Activated naive CD4-positive, alpha-beta T cell treated with anti-CD3 and anti-CD28 coated beads, Interleukin-2, amount 50 U/mL, for 24 hours (primary cell): ENCODE results near the gene CCDC159.
A peak's percentile ranks its signal among the peaks of the same experiment; 100 is the strongest.
"Not testable (repeated sequence)": the region's sequence is repeated elsewhere in the genome, so short reads cannot be mapped to it uniquely, and the experiment has no call there.

Source experiments
- H3K27ac Mint-ChIP-seq: one replicate; pipeline ENCODE4 v1.8.0; 2021; ENCODE audit warnings: mild to moderate bottlenecking, mixed read lengths
- H3K27me3 Mint-ChIP-seq: one replicate; pipeline ENCODE4 v1.8.0; 2021; ENCODE audit warnings: mixed read lengths
- H3K36me3 Mint-ChIP-seq: one replicate; pipeline ENCODE4 v1.8.0; 2021; ENCODE audit warnings: mixed read lengths
- H3K4me1 Mint-ChIP-seq: one replicate; pipeline ENCODE4 v1.8.0; 2021; ENCODE audit warnings: mixed read lengths
- H3K4me3 Mint-ChIP-seq: one replicate; pipeline ENCODE4 v1.8.0; 2021; ENCODE audit warnings: mild to moderate bottlenecking, mixed read lengths
- H3K9me3 Mint-ChIP-seq: one replicate; pipeline ENCODE4 v1.8.0; 2021; ENCODE audit warnings: mixed read lengths

CCDC159 gene

DNA sequence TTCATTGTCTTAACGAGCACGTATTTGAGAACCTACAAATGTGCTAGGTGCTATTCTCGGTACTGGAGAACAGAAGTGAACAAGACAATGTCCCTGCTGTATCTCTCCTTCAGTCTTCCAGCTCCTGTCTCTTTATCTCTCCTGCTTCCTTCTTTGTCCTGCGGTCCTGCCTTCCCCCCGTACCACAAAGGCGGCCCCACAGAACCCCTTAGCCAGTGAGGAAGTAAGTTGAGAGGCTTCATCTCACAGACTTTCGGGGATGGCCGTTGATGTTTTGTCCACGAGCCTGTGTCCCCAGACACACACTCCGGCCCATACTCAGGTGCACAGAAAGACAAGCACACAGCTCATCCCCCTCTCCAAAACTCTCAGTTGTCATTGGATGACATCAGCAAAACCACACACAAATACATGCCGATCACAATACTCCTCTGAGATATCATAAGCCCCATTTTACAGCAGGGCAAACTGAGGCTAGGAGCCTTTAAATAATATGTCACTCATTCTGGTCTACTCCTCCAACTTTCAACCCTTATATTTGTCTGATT, 27.6 kb downstream of the CCDC159 start:
- Mint-ChIP-seq H3K4me1 (peaks cover 35% of the 10 kb centered on the region), H3K27ac (no peak overlapping the region), H3K9me3 (no peaks in the 10 kb centered on the region), H3K27me3 (no peaks in the 10 kb centered on the region), H3K4me3 (no peak overlapping the region), H3K36me3 (peaks cover 24% of the 10 kb centered on the region)

DNA sequence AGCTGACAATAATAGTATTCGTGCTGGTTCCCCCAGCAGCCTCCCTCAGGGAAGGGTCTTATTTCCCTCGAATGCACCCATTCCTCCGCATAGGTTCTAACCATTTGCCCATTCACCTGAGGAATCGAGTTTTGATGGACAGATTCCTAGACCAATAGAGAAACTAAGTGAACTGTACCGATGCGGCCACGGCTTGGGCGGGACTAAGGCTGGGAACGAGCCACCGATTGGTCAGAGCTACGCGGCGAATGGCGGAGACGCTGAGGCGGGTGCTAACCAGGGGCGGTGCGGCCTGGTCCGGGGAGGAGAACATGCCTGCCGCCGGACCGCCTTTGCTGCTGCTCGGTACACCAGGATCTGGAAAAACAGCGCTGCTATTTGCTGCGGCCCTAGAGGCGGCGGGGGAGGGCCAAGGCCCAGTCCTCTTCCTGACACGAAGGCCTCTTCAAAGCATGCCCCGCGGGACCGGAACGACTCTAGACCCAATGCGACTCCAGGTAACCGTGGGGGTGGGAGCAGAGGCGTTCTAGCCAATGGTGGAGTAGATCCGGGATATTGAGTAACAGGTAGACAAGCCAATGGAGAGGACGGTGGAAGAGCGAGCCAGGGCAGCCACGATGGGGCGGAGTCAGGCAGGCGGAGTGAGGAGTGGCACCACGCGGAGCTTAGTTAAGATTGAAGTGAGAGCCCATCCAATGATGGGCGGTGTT, 28.3 kb downstream of the CCDC159 start, which contains the start of gene SWSAP1:
SWSAP1 (plus strand) TSS at position 234 of the 710 bp plus-strand sequence; CDS start at position 249, 15 bp downstream.
- Mint-ChIP-seq H3K27me3 (no peaks in the 10 kb centered on the region), H3K36me3 (peaks cover 19% of the 10 kb centered on the region), H3K27ac (no peak within 1 kb of the TSS), H3K4me3 (no peak within 1 kb of the TSS), H3K4me1 (peaks cover 35% of the 10 kb centered on the region), H3K9me3 (no peaks in the 10 kb centered on the region)

DNA sequence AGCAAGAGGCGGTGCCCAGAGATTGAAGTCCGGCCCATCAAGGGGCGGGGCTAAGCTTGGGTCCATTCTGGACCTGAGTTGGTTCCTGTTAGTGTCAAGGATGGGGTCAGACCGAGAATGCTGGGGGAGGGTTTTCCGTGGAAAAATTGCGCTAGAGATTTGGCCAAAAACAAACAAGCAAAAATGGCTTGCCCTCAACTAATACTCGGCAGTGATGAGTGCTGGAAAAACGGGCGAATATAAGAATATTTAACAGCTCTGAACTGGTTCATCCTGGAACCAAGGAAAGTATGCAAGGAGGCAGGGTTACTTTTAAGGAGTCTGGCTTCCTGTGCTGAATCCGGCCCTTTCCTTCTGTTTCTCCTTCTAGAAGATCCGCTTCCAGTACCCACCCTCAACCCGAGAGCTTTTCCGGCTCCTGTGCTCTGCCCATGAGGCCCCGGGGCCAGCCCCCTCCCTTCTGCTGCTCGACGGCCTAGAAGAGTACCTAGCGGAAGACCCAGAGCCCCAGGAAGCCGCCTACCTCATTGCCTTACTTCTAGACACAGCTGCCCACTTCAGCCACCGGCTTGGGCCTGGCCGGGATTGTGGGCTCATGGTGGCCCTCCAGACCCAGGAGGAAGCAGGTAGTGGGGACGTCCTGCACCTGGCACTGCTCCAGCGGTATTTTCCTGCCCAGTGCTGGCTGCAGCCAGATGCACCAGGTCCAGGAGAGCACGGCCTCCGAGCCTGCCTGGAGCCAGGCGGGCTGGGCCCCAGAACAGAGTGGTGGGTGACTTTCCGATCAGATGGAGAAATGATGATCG, 29.0 kb downstream of the CCDC159 start:
- H3K36me3 Mint-ChIP-seq, result peaks cover 19% of the 10 kb centered on the region
- H3K27ac Mint-ChIP-seq, result no peak overlapping the region
- no peaks in the 10 kb centered on the region for H3K27me3 Mint-ChIP-seq
- no peak overlapping the region for H3K4me3 Mint-ChIP-seq
- no peaks in the 10 kb centered on the region for H3K9me3 Mint-ChIP-seq
- peaks cover 42% of the 10 kb centered on the region for H3K4me1 Mint-ChIP-seq

DNA sequence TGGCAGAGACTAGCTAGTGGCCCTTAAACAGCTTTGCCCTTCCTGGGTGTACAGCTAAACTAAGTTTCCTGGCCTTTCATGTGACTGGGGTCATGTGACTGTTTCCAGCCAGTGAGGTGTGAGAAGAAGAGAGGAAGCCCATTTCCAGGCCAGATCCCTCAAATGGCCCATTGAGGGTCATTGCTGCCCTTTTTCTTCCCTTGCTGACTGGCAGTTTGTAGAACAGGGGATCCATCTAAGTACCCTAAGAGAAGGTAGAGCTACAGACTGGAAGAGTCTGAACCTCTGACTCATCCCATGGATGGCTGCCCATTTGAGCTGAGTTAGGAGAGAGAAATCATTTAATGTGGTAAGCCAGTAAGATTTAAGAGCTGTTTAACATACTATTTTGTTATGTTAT, 30.9 kb downstream of the CCDC159 start:
- Mint-ChIP-seq H3K36me3 (peaks cover 11% of the 10 kb centered on the region), H3K27me3 (peaks cover 5% of the 10 kb centered on the region), H3K4me1 (peaks cover 54% of the 10 kb centered on the region), H3K9me3 (no peaks in the 10 kb centered on the region), H3K4me3 (peak overlapping the region; percentile 59), H3K27ac (peak overlapping the region; percentile 93)

DNA sequence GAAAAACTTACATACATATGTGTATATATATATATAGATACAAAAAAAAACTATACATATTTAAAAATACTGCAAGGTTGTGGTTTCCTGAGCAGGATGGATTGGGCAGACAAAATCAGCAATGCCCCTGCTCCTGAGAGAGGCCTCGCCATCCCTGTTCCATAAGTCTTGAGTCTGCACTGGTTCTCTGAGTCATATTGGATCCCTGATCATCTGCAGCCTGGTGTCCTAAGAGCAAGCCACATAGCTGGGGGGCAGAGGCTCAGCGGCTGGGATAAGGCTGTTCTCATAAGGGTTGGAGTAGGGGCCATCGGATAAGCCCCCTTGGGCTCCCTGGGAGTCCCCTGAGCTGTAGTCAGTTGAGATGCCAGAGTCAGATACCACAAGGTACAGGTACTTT, 31.4 kb downstream of the CCDC159 start:
- H3K36me3 Mint-ChIP-seq, result peaks cover 11% of the 10 kb centered on the region
- peaks cover 7% of the 10 kb centered on the region for H3K27me3 Mint-ChIP-seq
- H3K4me3 Mint-ChIP-seq, result no peak overlapping the region
- H3K9me3 Mint-ChIP-seq, result no peaks in the 10 kb centered on the region
- H3K27ac Mint-ChIP-seq, result no peak overlapping the region
- peaks cover 57% of the 10 kb centered on the region for H3K4me1 Mint-ChIP-seq

DNA sequence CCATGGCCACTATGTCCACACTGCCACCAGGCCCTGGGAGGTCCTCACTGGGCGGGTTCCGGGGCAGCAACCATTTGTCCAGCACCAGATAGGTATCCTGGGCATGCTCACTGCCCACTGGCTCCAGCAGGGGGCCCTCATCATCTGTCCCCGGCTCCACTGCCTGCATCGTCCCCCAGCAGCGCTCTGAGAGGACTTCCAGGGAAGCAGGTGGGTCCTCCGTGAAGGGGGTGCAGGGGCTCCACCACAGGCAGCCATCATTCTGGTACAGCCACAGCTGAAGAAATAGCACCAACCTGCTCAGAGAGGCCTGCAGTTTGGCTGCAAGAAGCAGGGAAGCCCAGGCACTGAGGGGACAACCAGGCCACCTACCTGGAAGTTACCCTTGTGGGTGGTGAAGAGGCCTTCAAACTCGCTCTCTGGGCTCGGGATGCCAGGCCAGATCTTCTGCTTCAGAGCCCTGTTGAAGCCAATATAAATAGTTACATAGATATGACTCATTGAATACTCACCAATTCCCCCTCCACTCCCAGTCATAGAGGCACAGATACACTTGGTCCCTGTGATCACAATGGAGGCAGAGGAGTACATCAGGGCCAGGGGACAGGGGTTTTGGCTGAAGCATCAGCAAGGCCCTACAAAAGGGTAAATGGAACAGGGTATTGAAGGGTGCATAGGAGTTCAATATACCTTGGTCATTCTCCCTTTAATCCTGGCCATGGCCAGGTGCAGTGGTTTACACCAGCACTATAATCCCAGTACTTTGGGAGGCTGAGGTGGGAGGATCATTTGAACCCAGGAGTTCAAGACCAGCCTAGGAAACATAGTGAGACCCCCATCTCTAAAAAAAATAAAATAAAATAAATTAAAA, 32.2 kb downstream of the CCDC159 start:
- H3K4me3 Mint-ChIP-seq, result peak overlapping the region; percentile 66
- H3K9me3 Mint-ChIP-seq, result no peaks in the 10 kb centered on the region
- H3K4me1 Mint-ChIP-seq, result peaks cover 56% of the 10 kb centered on the region
- H3K27me3 Mint-ChIP-seq, result peaks cover 7% of the 10 kb centered on the region
- H3K27ac Mint-ChIP-seq, result peak overlapping the region; percentile 85
- H3K36me3 Mint-ChIP-seq, result peaks cover 11% of the 10 kb centered on the region

DNA sequence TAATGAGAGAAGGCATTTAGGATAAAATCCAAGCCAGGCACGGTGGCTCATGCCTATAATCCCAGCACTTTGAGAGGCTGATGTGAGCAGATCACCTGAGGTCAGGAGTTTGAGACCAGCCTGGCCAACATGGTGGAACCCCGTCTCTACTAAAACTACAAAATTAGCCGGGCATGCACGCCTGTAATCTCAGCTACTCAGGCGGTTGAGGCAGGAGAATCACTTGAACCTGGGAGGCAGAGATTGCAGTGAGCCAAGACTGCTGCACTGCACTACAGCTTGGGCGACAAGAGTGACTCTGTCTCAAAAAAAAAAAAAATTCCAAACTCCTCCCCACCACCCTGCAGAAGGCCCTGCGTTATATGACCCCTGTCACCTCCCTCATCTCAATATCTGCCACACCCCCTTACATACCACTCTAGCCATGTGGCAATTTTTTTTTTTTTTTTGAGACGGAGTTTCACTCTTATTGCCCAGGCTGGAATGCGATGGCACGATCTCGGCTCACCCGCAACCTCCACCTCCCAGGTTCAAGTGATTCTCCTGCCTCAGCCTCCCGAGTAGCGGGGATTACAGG, 33.0 kb downstream of the CCDC159 start:
- H3K27me3 Mint-ChIP-seq, H3K27ac Mint-ChIP-seq, H3K4me3 Mint-ChIP-seq, H3K9me3 Mint-ChIP-seq: not testable (repeated sequence)
- H3K4me1 Mint-ChIP-seq, result peaks cover 56% of the 10 kb centered on the region
- peaks cover 11% of the 10 kb centered on the region for H3K36me3 Mint-ChIP-seq

DNA sequence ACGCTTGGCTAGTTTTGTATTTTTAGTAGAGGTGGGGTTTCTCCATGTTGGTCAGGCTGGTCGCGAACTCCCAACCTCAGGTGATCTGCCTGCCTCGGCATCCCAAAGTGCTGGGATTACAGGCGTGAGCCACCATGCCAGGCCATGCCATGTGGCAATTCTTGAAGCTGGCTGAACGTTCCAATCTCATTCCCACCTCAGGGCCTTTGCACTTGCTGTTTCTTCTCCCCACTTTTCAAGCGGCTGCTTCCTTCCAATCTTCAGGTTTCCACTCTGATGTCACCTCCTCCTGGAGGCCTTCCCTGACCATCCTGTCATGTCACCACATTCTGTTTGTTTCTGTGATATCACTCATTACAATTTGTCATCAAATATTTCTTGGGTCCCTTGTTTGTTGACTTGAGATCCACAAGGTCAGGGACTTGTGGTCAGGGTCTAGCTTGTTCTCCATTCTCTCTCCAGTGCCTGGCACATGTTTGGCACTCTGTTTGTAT, 33.6 kb downstream of the CCDC159 start:
- Mint-ChIP-seq H3K9me3 (no peaks in the 10 kb centered on the region), H3K4me1 (peaks cover 56% of the 10 kb centered on the region), H3K27me3 (peaks cover 8% of the 10 kb centered on the region), H3K36me3 (peaks cover 11% of the 10 kb centered on the region), H3K4me3 (peak overlapping the region; percentile 93), H3K27ac (peak overlapping the region; percentile 97)

DNA sequence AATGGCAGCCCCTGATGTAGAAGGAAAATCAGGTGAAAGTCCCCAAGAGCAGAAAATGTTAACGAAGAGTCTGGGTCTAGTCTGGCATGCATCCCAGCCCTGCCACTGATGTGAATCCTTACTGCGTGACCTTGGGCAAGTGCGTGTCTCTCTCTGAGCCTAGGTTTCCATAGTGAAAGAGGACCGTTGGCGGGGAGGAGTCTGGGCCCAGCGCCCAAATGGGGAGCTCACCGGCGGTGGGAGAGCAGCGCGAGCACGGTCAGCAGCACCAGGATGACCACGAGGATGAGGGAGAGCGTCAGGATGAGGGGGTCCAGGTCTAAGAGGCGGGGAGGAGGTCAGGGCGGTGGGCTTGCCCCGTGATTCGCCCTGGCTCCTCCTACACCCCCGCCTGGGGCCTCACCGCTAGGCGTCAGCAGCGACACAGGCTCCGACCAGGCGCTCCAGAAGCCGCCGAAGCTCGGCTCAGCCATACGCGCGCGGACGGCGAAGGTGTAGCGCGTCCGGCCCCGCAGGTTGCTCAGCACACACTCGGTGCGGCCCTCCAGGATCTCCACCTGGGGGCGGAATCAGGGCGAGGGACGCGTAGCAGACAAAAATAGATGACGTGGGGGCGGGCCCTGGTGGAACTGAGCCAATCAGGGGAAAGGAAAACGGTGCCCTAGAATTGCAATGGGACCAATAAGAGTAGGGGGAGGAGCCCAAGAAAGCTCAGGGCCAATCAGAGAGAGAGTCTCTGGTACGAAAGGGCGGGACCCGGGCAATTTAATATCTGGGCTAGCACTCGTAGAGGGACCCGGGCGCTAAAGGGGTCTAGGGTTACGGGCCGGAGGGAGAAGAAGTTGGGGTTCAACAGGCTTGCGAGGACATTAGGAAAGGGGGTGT, 34.6 kb downstream of the CCDC159 start:
- Mint-ChIP-seq H3K4me3 (peak overlapping the region; percentile 93), H3K36me3 (peaks cover 11% of the 10 kb centered on the region), H3K27me3 (peaks cover 8% of the 10 kb centered on the region), H3K9me3 (no peaks in the 10 kb centered on the region), H3K27ac (peak overlapping the region; percentile 97), H3K4me1 (peaks cover 52% of the 10 kb centered on the region)

DNA sequence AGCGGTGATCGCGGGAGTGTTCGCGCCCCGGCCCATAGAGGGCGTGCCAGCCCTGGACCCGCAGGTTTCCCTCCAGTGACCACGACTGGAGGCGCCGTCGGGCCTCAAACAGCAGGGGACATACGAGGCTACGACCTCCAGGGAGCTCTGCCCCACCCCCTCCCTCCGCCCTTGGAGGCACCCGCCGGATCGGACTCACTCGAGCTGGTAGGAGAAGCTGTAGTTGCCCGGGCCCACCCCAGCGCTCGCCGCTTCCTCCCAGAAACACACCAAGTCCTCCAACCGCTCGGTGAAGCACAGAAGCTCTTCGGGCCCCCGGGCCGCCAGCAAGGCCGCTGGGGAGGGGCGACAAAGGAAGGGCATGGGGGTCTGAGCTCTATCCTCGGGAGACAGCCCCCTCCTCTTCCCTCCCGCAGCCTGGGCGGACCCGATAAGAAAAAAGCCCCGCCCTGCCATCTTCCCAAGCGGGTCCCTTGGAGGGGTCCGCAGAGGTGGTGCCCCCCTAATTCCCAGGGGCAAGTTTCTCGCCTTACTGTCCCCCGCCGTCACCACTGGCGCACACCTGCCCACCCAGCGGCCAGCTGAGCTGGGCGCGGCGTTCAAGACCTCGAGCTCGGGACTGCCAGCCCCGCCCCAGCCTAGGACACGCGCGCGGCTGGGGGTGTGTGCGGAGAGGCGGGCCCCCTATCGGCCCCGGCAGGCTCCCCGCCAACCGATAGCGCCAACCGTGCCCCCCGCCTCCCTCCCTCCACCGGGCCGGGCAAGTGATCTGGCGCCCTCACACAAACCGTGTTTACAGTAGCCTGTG, 36.8 kb downstream of the CCDC159 start:
- peaks cover 42% of the 10 kb centered on the region for H3K4me1 Mint-ChIP-seq
- no peak overlapping the region for H3K27ac Mint-ChIP-seq
- H3K4me3 Mint-ChIP-seq, result peak overlapping the region; percentile 76
- no peaks in the 10 kb centered on the region for H3K9me3 Mint-ChIP-seq
- H3K36me3 Mint-ChIP-seq, result peaks cover 5% of the 10 kb centered on the region
- H3K27me3 Mint-ChIP-seq, result peaks cover 8% of the 10 kb centered on the region

DNA sequence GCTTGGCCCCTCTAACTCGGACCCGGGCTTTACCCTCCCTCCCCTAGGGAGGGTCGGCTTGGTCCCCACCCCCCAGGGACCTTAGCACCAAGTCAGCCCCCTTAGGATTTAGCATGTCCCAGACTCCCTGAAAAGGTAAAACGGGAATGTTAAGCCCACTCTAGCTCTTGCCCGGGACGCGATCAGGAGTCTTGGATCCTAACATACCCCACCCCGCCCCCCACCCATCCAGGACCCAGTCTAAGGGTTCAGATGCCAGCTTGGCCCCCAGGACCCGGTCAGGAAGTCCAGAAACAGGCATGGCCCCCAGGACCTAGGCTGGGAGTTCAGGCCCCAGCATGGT, 37.4 kb downstream of the CCDC159 start:
- Mint-ChIP-seq H3K27ac (no peak overlapping the region), H3K9me3 (no peaks in the 10 kb centered on the region), H3K4me1 (peaks cover 38% of the 10 kb centered on the region), H3K36me3 (peaks cover 3% of the 10 kb centered on the region), H3K27me3 (peaks cover 8% of the 10 kb centered on the region), H3K4me3 (no peak overlapping the region)

DNA sequence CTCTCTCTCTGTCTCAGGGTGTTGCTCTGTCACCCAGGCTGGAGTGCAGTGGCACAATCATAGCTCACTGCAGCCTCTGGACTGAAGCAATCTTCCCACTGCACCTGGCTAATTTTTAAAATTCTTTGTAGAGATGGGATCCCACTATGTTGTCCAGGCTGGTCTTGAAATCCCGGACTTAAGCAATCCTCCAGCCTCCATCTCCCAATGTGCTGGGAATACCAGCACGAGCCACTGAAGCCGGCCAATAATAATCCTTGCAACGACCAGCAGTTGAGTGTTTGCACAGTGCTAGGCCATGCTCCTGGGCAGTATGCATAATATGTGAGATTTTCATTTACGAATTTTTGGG, 38.4 kb downstream of the CCDC159 start:
- H3K4me3 Mint-ChIP-seq, result no peak overlapping the region
- no peak overlapping the region for H3K27ac Mint-ChIP-seq
- H3K9me3 Mint-ChIP-seq, result no peaks in the 10 kb centered on the region
- H3K4me1 Mint-ChIP-seq, result peaks cover 35% of the 10 kb centered on the region
- H3K36me3 Mint-ChIP-seq, result peaks cover 2% of the 10 kb centered on the region
- peaks cover 8% of the 10 kb centered on the region for H3K27me3 Mint-ChIP-seq

DNA sequence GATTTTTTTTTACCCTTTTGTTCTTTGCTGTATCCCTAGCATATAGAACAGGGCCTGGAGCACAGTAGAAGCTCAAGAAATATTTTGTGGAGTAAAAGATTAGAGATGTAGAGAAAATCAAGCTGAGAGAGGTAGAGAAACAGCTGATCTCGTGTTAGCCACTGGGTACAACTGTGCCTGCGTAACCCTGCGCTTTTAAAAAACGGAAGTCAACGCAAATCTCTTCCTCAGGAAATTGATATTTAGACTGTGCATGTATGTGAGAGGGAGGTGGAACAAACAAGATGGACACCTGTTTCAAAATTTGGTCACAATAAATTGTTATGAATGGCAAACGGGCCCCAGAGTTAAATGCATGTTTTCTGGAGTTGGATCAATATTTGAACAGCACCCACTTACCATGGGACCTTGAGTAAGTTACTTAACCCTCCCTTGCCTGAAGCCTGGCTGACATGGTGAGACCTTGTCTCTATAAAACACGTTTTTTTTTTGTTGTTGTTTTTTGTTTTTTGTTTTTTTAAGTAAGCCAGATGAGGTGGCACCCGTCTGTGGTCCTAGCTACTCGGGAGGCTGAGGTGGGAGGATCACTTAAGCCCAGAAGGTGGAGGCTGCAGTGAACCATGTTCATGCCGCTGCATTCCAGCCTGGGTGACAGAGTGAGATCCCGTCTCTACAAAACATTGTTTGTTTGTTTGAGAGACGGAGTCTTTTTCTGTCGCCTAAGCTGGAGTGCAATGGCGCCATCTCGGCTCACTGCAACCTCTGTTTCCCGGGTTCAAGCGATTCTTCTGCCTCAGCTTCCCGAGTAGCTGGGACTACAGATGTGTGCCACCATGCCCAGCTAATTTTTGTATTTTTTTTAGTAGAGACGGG, 41.1 kb downstream of the CCDC159 start:
- no peak overlapping the region for H3K27ac Mint-ChIP-seq
- no peak overlapping the region for H3K4me3 Mint-ChIP-seq
- no peaks in the 10 kb centered on the region for H3K36me3 Mint-ChIP-seq
- H3K27me3 Mint-ChIP-seq, result peaks cover 3% of the 10 kb centered on the region
- H3K4me1 Mint-ChIP-seq, result peaks cover 13% of the 10 kb centered on the region
- H3K9me3 Mint-ChIP-seq, result no peaks in the 10 kb centered on the region
